ENCODE measurements around the gene FAT2.

FAT2 gene

GRCh38 chr5:151553130-151553670, 37.9 kb downstream of the FAT2 start:
- no peak for DNase-seq

GRCh38 chr5:151551985-151552384, 39.1 kb downstream of the FAT2 start:
- DNase-seq, result no peak

- no peak for DNase-seq
These were observed 41.0 kb downstream of the FAT2 start for GRCh38 chr5:151550146-151550545.

- no peak for DNase-seq
These were observed 41.4 kb downstream of the FAT2 start for GRCh38 chr5:151549713-151550112.

GRCh38 chr5:151547364-151547763, 43.8 kb downstream of the FAT2 start:
- DNase-seq, result no peak

- DNase-seq, result no peak
These were observed 49.6 kb downstream of the FAT2 start for GRCh38 chr5:151541571-151541970.
